ENCODE data around the gene DSE. TPM values are rescaled to one million over a fixed set of nuclear protein-coding genes. Genes with fewer than 3 reads are reported as not detected.
"Not testable (repeated sequence)": the region's sequence is repeated elsewhere in the genome, so short reads cannot be mapped to it uniquely, and the experiment has no call there.

Gene DSE
- total and polyA plus RNA-seq, 2 experiments from 2014 or later = 12.7 to 28.1 TPM

GRCh38 chr6:116335612-116336215, 35.0 kb upstream of the DSE start:
- Histone ChIP-seq H3K4me3 (no peak overlapping the region), H3K36me3 (no peaks in the 10 kb centered on the region), H3K27me3 (no peaks in the 10 kb centered on the region), H3K4me1 (ENCODE audit: low read depth) (no peaks in the 10 kb centered on the region), H3K27ac (no peak overlapping the region), H3K9me3 (ENCODE audit: low read depth) (no peaks in the 10 kb centered on the region)
- no peak for DNase-seq (ENCODE audit: low read depth in 1 of 2, low spot score in 1 of 2)
- TF ChIP-seq, protein P1, sequence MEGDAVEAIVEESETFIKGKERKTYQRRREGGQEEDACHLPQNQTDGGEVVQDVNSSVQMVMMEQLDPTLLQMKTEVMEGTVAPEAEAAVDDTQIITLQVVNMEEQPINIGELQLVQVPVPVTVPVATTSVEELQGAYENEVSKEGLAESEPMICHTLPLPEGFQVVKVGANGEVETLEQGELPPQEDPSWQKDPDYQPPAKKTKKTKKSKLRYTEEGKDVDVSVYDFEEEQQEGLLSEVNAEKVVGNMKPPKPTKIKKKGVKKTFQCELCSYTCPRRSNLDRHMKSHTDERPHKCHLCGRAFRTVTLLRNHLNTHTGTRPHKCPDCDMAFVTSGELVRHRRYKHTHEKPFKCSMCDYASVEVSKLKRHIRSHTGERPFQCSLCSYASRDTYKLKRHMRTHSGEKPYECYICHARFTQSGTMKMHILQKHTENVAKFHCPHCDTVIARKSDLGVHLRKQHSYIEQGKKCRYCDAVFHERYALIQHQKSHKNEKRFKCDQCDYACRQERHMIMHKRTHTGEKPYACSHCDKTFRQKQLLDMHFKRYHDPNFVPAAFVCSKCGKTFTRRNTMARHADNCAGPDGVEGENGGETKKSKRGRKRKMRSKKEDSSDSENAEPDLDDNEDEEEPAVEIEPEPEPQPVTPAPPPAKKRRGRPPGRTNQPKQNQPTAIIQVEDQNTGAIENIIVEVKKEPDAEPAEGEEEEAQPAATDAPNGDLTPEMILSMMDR (IDR thresholded peaks at IDR 0.05; ENCODE audit: low read depth, low read length) = no peak

GRCh38 chr6:116338943-116339342, 31.8 kb upstream of the DSE start:
- Histone ChIP-seq H3K9me3 (ENCODE audit: low read depth) (no peaks in the 10 kb centered on the region), H3K4me1 (ENCODE audit: low read depth) (no peaks in the 10 kb centered on the region), H3K27ac (no peak overlapping the region), H3K27me3 (no peaks in the 10 kb centered on the region), H3K4me3 (no peak overlapping the region), H3K36me3 (no peaks in the 10 kb centered on the region)
- TF ChIP-seq, protein P1 (IDR thresholded peaks at IDR 0.05; ENCODE audit: low read depth, low read length) = no peak
- DNase-seq (ENCODE audit: low read depth in 1 of 2, low spot score in 1 of 2) = no peak

DNA sequence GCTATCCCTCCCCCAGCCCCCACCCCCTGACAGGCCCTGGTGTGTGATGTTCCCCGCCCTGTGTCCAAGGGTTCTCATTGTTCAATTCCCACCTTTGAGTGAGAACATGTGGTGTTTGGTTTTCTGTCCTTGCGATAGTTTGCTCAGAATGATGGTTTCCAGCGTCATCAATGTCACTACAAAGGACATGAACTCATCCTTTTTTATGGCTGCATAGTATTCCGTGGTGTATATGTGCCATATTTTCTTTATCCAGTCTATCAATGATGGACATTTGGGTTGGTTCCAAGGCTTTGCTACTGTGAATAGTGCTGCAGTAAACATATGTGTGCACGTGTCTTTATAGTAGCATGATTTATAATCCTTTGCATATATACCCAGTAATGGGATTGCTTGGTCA, 30.1 kb upstream of the DSE start:
- not testable (repeated sequence) for H3K27ac ChIP-seq; H3K4me3 ChIP-seq; H3K27me3 ChIP-seq; H3K36me3 ChIP-seq; DNase-seq (ENCODE audit: low read depth in 1 of 2, low spot score in 1 of 2); H3K4me1 ChIP-seq (ENCODE audit: low read depth); H3K9me3 ChIP-seq (ENCODE audit: low read depth)

- H3K36me3 ChIP-seq = no peaks in the 10 kb centered on the region
- DNase-seq (ENCODE audit: low read depth in 1 of 2, low spot score in 1 of 2) = no peak
Observed at GRCh38 chr6:116349216-116349615, 21.5 kb upstream of the DSE start.

DNA sequence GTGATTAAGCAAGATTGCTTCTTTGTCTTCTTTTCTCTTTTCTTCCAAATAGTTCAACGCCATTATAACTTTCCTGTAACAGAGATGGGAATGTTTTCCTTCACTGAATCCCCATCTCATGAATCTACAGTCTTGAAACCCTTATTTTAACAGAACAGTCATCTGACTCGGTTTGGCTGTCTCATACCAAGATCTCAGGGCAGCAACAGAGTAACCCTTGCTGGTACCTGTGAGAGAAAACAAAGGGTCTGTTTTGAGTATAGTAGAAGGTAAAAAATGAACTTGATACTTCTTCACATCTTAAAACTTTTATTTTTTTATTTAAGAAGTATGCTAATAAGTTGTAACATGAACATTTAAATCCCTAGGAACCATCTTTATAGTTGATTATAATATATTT, 19.6 kb upstream of the DSE start:
- no peaks in the 10 kb centered on the region for H3K36me3 ChIP-seq
- TF ChIP-seq, protein P1 (IDR thresholded peaks at IDR 0.05; ENCODE audit: low read depth, low read length) = no peak
- no peak overlapping the region for H3K4me3 ChIP-seq
- peaks cover 6% of the 10 kb centered on the region for H3K4me1 ChIP-seq (ENCODE audit: low read depth)
- H3K27ac ChIP-seq = no peak overlapping the region
- no peak for DNase-seq (ENCODE audit: low read depth in 1 of 2, low spot score in 1 of 2)
- H3K9me3 ChIP-seq (ENCODE audit: low read depth) = no peaks in the 10 kb centered on the region
- H3K27me3 ChIP-seq = no peaks in the 10 kb centered on the region

More at GRCh38 chr6:116349216-116349615, 21.5 kb upstream of the DSE start:
- Histone ChIP-seq H3K27ac (no peak overlapping the region), H3K4me3 (no peak overlapping the region), H3K27me3 (no peaks in the 10 kb centered on the region), H3K9me3 (ENCODE audit: low read depth) (no peaks in the 10 kb centered on the region), H3K4me1 (ENCODE audit: low read depth) (peaks cover 4% of the 10 kb centered on the region)
- TF ChIP-seq, protein P1 (IDR thresholded peaks at IDR 0.05; ENCODE audit: low read depth, low read length) = no peak

GRCh38 chr6:116352515-116353471, 18.0 kb upstream of the DSE start:
- Histone ChIP-seq H3K36me3 (no peaks in the 10 kb centered on the region), H3K4me3 (no peak overlapping the region), H3K27me3 (no peaks in the 10 kb centered on the region), H3K4me1 (ENCODE audit: low read depth) (peaks cover 6% of the 10 kb centered on the region), H3K9me3 (ENCODE audit: low read depth) (no peaks in the 10 kb centered on the region), H3K27ac (no peak overlapping the region)
- peak in 1 of 2 donors; percentile 38 for DNase-seq (ENCODE audit: low read depth in 1 of 2, low spot score in 1 of 2)
- TF ChIP-seq, protein P1 (IDR thresholded peaks at IDR 0.05; ENCODE audit: low read depth, low read length) = no peak

All from cardiac muscle cell (in vitro differentiated cells and primary cell).